HCT116 (cell line): ENCODE data around the gene HTR1E.

Experiments
- CEBPB ChIP-seq: IDR thresholded peaks from 2 replicates; pipeline ENCODE4 v1.6.1; 2012; ENCODE audit warnings: low read depth
- CTCF ChIP-seq, 3 experiments: fragments of 200-600 bp in 1 of 3; sonication (generic) in 1 of 3; IDR thresholded peaks in 2 of 3; conservative IDR thresholded peaks in 1 of 3; 2 replicates each; pipeline ENCODE4 v1.5.1; 2012 to 2017; ENCODE audit warnings: low read depth in 2 of 3, low read length in 2 of 3, antibody characterized with exemption in 1 of 3, borderline replicate concordance in 1 of 3, control low read depth in 1 of 3, mild to moderate bottlenecking in 1 of 3, mixed read lengths in 1 of 3, mixed run types in 1 of 3, moderate library complexity in 1 of 3; ENCODE audit not compliant: insufficient read depth in 1 of 3
- EGR1 ChIP-seq: IDR thresholded peaks from 2 replicates; pipeline ENCODE4 v1.6.1; 2012; ENCODE audit warnings: low read depth
- EZH2 ChIP-seq: fragments of 200-600 bp; sonication (generic); IDR thresholded peaks from 2 replicates; pipeline ENCODE4 v1.6.1; 2017; ENCODE audit warnings: antibody characterized with exemption, mixed run types
- POLR2A ChIP-seq: IDR thresholded peaks from 2 replicates; pipeline ENCODE4 v1.7.0; 2011; ENCODE audit warnings: borderline replicate concordance; ENCODE audit not compliant: insufficient read depth, insufficient read length; ENCODE audit errors: extremely low read depth
- POLR2AphosphoS5 ChIP-seq: IDR thresholded peaks from 2 replicates; pipeline ENCODE4 v1.6.1; 2011; ENCODE audit warnings: mild to moderate bottlenecking, low read depth, low read length, moderate library complexity
- SP1 ChIP-seq: IDR thresholded peaks from 2 replicates; pipeline ENCODE4 v1.6.1; 2012; ENCODE audit warnings: low read depth
- ZNF274 ChIP-seq: fragments of 200-500 bp; sonication (Bioruptor generic); IDR thresholded peaks from 2 replicates; pipeline ENCODE4 v1.6.1; 2014; ENCODE audit warnings: mild to moderate bottlenecking, low read depth, low read length, inconsistent platforms

- no peak for TF ChIP-seq CTCF (IDR thresholded peaks at IDR 0.05 in 2 of 3, conservative IDR thresholded peaks at IDR 0.05 in 1 of 3; ENCODE audit: borderline replicate concordance in 1 of 3, insufficient read depth in 1 of 3, low read depth in 2 of 3, low read length in 2 of 3)
- TF ChIP-seq EZH2, result no peak
- TF ChIP-seq EGR1, result no peak
- TF ChIP-seq POLR2AphosphoS5, result no peak
- TF ChIP-seq POLR2A, result no peak
- no peak for TF ChIP-seq CEBPB
- TF ChIP-seq ZNF274, result no peak
- TF ChIP-seq SP1, result no peak
These were observed 122.6 kb downstream of the HTR1E start for GRCh38 chr6:87059943-87060342.
